Keratinocyte (primary cell): ENCODE measurements around the gene DNAH12.

Experiments
- EZH2 ChIP-seq: IDR thresholded peaks from one replicate; pipeline ENCODE4 v1.6.1; 2012; ENCODE audit warnings: inconsistent platforms, mild to moderate bottlenecking, low read length, moderate library complexity
- TF ChIP-seq, protein P1 (sequence below), 3 experiments: IDR thresholded peaks in 1 of 3; conservative IDR thresholded peaks in 1 of 3; optimal IDR thresholded peaks in 1 of 3; 2 replicates in 2 of 3; 3 replicates in 1 of 3; pipeline versions ENCODE3 to v1.5.1; 2011; ENCODE audit warnings: low read length in 3 of 3, mild to moderate bottlenecking in 3 of 3, moderate library complexity in 2 of 3, control low read depth in 1 of 3, inconsistent platforms in 1 of 3; ENCODE audit not compliant: insufficient read depth in 2 of 3; ENCODE audit errors: extremely low read depth in 1 of 3

GRCh38 chr3:57570878-57571277, 26.7 kb upstream of the DNAH12 start:
- TF ChIP-seq, protein P1, sequence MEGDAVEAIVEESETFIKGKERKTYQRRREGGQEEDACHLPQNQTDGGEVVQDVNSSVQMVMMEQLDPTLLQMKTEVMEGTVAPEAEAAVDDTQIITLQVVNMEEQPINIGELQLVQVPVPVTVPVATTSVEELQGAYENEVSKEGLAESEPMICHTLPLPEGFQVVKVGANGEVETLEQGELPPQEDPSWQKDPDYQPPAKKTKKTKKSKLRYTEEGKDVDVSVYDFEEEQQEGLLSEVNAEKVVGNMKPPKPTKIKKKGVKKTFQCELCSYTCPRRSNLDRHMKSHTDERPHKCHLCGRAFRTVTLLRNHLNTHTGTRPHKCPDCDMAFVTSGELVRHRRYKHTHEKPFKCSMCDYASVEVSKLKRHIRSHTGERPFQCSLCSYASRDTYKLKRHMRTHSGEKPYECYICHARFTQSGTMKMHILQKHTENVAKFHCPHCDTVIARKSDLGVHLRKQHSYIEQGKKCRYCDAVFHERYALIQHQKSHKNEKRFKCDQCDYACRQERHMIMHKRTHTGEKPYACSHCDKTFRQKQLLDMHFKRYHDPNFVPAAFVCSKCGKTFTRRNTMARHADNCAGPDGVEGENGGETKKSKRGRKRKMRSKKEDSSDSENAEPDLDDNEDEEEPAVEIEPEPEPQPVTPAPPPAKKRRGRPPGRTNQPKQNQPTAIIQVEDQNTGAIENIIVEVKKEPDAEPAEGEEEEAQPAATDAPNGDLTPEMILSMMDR (optimal IDR thresholded peaks at IDR 0.05 in 1 of 3, IDR thresholded peaks at IDR 0.05 in 1 of 3, conservative IDR thresholded peaks at IDR 0.05 in 1 of 3; ENCODE audit: extremely low read depth in 1 of 3, insufficient read depth in 2 of 3, low read length in 3 of 3): no peak
- no peak for TF ChIP-seq EZH2
